Lung (tissue), 12 donors: ENCODE data around the gene HEATR9. TPM values are rescaled to one million over a fixed set of nuclear protein-coding genes. Genes with fewer than 3 reads are reported as not detected.

Experiments used
- ATAC-seq: fragments of 200-7000 bp; cut with Tn5 transposase; one replicate; pipeline ENCODE4 v1.9.1; 2020; ENCODE audit warnings: moderate number of reproducible peaks; ENCODE audit not compliant: insufficient read depth, low FRiP score
- DNase-seq, 3 donors: peaks; one replicate each; pipeline ENCODE4 v3.0.0-alpha.2; 2013 to 2017
- H3K27ac ChIP-seq, 2 donors: one replicate each; pipeline ENCODE4 v1.5.1; 2013; ENCODE audit warnings: mild to moderate bottlenecking in 2 of 2, moderate library complexity in 2 of 2, control low read depth in 1 of 2, inconsistent platforms in 1 of 2, low read depth in 1 of 2, low read length in 1 of 2
- H3K27me3 ChIP-seq, 3 donors: one replicate each; pipeline ENCODE4 v1.5.1; 2013; ENCODE audit warnings: low read length in 2 of 3; ENCODE audit not compliant: control insufficient read depth in 3 of 3, insufficient read depth in 3 of 3
- H3K36me3 ChIP-seq, 4 donors: one replicate each; pipeline ENCODE4 v1.5.1; 2013; ENCODE audit warnings: low read length in 4 of 4, mild to moderate bottlenecking in 1 of 4, moderate library complexity in 1 of 4; ENCODE audit not compliant: control insufficient read depth in 4 of 4, insufficient read depth in 4 of 4
- H3K4me1 ChIP-seq, 5 donors: one replicate each; pipeline ENCODE4 v1.5.1; 2013; ENCODE audit warnings: low read length in 5 of 5, mild to moderate bottlenecking in 2 of 5, moderate library complexity in 1 of 5; ENCODE audit not compliant: control insufficient read depth in 5 of 5, insufficient read depth in 5 of 5
- H3K4me3 ChIP-seq: one replicate; pipeline ENCODE4 v1.5.1; 2013; ENCODE audit warnings: mild to moderate bottlenecking, control low read depth, moderate library complexity
- H3K9ac ChIP-seq, 2 donors: one replicate each; pipeline ENCODE4 v1.5.1; 2013; ENCODE audit warnings: low read length in 2 of 2, control low read depth in 1 of 2; ENCODE audit not compliant: insufficient read depth in 1 of 2
- H3K9me3 ChIP-seq, 4 donors: one replicate each; pipeline ENCODE4 v1.5.1; 2013; ENCODE audit warnings: low read length in 3 of 4, mild to moderate bottlenecking in 1 of 4, moderate library complexity in 1 of 4; ENCODE audit not compliant: control insufficient read depth in 4 of 4, insufficient read depth in 3 of 4
- WGBS, 2 donors: extraction: QIAGEN DNeasy Blood & Tissue Kit; methylation state at CpG; one replicate each; pipeline ENCODE4 v1.1.7; 2013; 5-methylcytosine and 5-hydroxymethylcytosine counted together
- polyA plus RNA-seq, 2 donors: library from polyadenylated mRNA; stranded (reverse); fragments of 200-250 nt; gene quantifications; one replicate each; pipeline ENCODE4 v1.2.1, GENCODE V29; 2013
- total RNA-seq, 2 donors: library from RNA; depleted of rRNA in 1 of 2; stranded (reverse); fragments of >200 nt in 1 of 2; gene quantifications; one replicate each; pipeline ENCODE4 v1.2.1, GENCODE V29; 2014 to 2021
- TF ChIP-seq, protein P1 (sequence below): IDR thresholded peaks from 2 replicates; pipeline ENCODE4 v1.5.1; 2012; ENCODE audit warnings: mild to moderate bottlenecking; ENCODE audit errors: control extremely low read depth, extremely low read depth
- donor health status: control.
- donor health status: control.
- donor health status: Bipolar disorder and iron deficiency.
- donor health status: healthy.
- donor health status: DM: yes; HTN: yes; CAD: no.

Gene HEATR9
- total and polyA plus RNA-seq, 4 donors, result 0.05 to 0.17 TPM; not detected in 2

DNA sequence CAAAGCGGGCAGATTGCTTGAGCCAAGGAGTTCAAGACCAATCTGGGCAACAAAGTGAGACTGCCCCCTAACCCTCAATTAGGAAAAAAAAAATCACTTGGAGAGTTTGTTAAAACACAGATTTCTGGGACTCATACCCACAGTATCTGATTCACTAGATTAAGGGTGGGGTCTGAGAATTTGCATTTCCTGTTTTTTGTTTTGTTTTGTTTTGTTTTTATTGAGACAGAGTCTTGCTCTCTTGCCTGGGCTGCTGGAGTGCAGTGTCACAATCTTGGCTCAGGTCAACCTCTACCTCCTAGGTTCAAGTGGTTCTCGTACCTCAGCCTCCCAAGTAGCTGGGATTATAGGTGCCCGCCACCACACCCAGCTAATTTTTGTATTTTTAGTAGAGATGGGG is 1.1 kb downstream of the HEATR9 start:
- no peaks in the 10 kb centered on the region for H3K4me1 ChIP-seq
- no peaks in the 10 kb centered on the region for H3K9me3 ChIP-seq
- H3K27ac ChIP-seq, result no peak overlapping the region
- H3K9ac ChIP-seq, result no peak overlapping the region
- H3K4me3 ChIP-seq, result no peak overlapping the region
- DNase-seq (no peak), ATAC-seq (no peak)
- no peaks in the 10 kb centered on the region for H3K36me3 ChIP-seq
- H3K27me3 ChIP-seq, result no peaks in the 10 kb centered on the region
- 93 to 100% methylated on average over 3 of the region's 3 CpGs for WGBS, 2 donors
- TF ChIP-seq, protein P1, sequence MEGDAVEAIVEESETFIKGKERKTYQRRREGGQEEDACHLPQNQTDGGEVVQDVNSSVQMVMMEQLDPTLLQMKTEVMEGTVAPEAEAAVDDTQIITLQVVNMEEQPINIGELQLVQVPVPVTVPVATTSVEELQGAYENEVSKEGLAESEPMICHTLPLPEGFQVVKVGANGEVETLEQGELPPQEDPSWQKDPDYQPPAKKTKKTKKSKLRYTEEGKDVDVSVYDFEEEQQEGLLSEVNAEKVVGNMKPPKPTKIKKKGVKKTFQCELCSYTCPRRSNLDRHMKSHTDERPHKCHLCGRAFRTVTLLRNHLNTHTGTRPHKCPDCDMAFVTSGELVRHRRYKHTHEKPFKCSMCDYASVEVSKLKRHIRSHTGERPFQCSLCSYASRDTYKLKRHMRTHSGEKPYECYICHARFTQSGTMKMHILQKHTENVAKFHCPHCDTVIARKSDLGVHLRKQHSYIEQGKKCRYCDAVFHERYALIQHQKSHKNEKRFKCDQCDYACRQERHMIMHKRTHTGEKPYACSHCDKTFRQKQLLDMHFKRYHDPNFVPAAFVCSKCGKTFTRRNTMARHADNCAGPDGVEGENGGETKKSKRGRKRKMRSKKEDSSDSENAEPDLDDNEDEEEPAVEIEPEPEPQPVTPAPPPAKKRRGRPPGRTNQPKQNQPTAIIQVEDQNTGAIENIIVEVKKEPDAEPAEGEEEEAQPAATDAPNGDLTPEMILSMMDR, result no peak

DNA sequence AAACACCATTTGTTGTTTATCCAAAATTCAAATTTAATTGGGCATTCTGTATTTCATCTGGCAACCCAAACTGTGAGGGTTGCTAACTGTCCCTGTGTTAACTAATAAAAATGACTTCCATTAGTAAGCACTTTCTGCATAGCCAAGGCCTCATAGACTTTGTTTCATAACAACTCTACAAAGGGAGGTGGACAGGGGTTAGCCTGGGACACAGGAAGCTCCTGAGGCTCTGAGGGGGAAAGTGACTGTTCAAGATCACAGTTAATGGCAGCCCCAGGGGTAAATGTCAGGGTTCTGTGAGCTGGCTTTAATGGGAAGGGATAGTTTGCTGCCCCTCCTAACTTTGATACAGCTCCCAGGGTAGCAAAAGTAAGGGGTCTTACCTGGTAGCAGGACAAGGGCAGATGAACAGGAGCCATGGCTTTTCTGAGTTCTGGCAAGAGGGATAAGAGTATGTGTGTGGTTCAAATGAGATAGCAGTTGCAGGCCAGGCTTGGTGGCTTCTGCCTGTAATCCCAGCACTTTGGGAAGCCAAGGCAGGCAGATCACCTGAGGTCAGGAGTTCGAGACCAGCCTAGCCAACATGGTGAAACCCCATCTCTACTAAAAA is 2.2 kb downstream of the HEATR9 start:
- Histone ChIP-seq H3K27ac (no peak overlapping the region), H3K9ac (no peak overlapping the region), H3K4me1 (no peaks in the 10 kb centered on the region), H3K4me3 (no peak overlapping the region), H3K9me3 (no peaks in the 10 kb centered on the region), H3K27me3 (no peaks in the 10 kb centered on the region), H3K36me3 (no peaks in the 10 kb centered on the region)
- peak in 1 of 3 donors; percentile 6 for DNase-seq
- ATAC-seq, result no peak
- TF ChIP-seq, protein P1, result no peak
- WGBS, 2 donors, result 100% methylated on average over 1 of the region's 1 CpG

DNA sequence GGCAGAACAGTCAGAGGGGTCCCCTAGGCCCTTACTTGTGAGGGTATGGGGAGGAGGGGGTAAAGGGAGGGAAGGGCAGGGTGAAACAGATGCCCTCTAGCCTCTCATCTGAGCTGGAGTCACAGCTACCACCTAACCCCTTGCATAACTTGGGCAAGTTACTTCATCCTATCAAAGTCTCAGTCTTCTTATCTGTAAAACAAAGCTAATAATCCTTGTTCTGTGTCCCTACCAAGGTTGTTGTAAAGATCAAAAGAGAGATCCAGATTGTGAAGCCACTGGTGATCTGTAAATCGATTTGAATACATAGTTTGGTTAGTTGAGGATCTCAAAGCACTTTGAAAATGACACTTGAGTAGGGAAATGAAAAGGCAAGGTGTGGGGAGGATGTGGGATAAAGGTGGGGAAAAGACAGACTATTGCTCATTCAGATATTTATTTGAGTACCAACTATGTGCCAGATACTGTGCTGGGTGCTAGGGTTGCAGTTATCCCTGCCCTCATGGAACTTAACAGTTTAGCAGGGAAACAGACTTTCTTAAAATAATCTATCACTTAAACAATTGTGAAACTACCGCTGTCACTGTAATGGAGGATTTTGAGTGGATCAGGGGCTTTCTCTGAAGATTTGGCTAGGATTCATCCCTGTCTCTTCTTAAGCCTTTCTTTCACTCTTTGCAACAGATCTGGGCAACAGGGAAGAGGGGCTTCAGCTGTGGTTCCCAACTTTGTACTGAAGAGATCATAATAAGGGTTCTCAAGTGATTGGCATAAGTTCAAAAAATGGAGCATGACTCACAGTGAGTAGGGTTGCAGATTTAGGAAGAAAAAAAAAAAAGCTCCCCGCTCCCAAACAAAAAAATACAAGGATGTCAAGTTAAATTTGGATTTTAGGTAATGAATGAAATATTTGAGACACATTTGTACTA is 3.0 kb downstream of the HEATR9 start:
- no peak overlapping the region for H3K4me3 ChIP-seq
- H3K27me3 ChIP-seq, result no peaks in the 10 kb centered on the region
- TF ChIP-seq, protein P1, result no peak
- DNase-seq (peak in 2 of 3 donors; percentile 24 to 30), ATAC-seq (no peak)
- no peaks in the 10 kb centered on the region for H3K9me3 ChIP-seq
- H3K36me3 ChIP-seq, result no peaks in the 10 kb centered on the region
- no peak overlapping the region for H3K9ac ChIP-seq
- H3K4me1 ChIP-seq, result no peaks in the 10 kb centered on the region
- WGBS, 2 donors, result 73 to 88% methylated on average over 3 of the region's 3 CpGs
- no peak overlapping the region for H3K27ac ChIP-seq
